Chondrocyte (in vitro differentiated cells): ENCODE measurements around the gene ADAM8. TPM values are rescaled to one million over a fixed set of nuclear protein-coding genes. Genes with fewer than 3 reads are reported as not detected.

Experiments
- DNase-seq: peaks from one replicate; pipeline ENCODE4 v3.0.0; 2021; ENCODE audit warnings: mixed read lengths, low spot score
- H3K27ac Mint-ChIP-seq: one replicate; pipeline ENCODE4 v1.8.0; 2021; ENCODE audit warnings: mild to moderate bottlenecking, moderate library complexity, mixed read lengths; ENCODE audit not compliant: unreplicated experiment
- H3K27me3 Mint-ChIP-seq: 2 replicates; pipeline ENCODE4 v1.8.0; 2021; ENCODE audit warnings: low read depth, mixed read lengths
- H3K36me3 Mint-ChIP-seq: 2 replicates; pipeline ENCODE4 v1.8.0; 2021; ENCODE audit warnings: low read depth, mixed read lengths
- H3K4me1 Mint-ChIP-seq: 2 replicates; pipeline ENCODE4 v1.8.0; 2021; ENCODE audit warnings: low read depth, mild to moderate bottlenecking, mixed read lengths
- H3K4me3 Mint-ChIP-seq: one replicate; pipeline ENCODE4 v1.8.0; 2021; ENCODE audit warnings: mild to moderate bottlenecking, moderate library complexity, mixed read lengths; ENCODE audit not compliant: unreplicated experiment
- H3K9me3 Mint-ChIP-seq: 2 replicates; pipeline ENCODE4 v1.8.0; 2021; ENCODE audit warnings: low read depth, mixed read lengths
- CTCF ChIP-seq: fragments of 200-600 bp; sonication (generic); IDR thresholded peaks from 2 replicates; pipeline ENCODE4 v1.5.0; 2021; ENCODE audit warnings: antibody characterized with exemption, mild to moderate bottlenecking, moderate library complexity
- total RNA-seq: library from RNA; stranded (reverse); gene quantifications from 3 replicates; pipeline ENCODE4 v1.2.1, GENCODE V29; 2021

ADAM8 gene
- total RNA-seq, 1 donor from 2014 or later: 1.3 TPM

DNA sequence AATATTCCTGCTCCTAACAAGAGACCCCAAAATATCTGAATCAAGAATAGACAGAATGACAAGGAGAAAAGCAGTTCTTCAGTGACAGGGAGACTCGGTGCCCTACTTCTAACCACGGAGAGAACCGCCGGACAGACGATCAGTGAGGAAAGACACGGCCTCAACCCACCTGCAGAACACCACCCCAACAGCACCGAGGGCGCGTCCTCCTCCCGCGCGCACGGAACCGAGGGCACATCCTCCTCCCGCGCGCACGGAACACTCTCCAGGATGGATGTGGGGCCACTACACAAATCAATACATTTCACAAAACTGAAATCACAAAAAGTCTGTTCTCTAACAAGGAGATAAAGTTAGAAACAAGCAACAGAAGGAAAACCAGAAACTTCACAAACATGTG is 9.7 kb upstream of the ADAM8 start:
- Mint-ChIP-seq H3K27ac (no peak overlapping the region), H3K4me1 (no peaks in the 10 kb centered on the region), H3K4me3 (no peak overlapping the region), H3K36me3 (peaks cover 55% of the 10 kb centered on the region), H3K9me3 (no peaks in the 10 kb centered on the region), H3K27me3 (no peaks in the 10 kb centered on the region)
- DNase-seq: no peak
- no peak for TF ChIP-seq CTCF

DNA sequence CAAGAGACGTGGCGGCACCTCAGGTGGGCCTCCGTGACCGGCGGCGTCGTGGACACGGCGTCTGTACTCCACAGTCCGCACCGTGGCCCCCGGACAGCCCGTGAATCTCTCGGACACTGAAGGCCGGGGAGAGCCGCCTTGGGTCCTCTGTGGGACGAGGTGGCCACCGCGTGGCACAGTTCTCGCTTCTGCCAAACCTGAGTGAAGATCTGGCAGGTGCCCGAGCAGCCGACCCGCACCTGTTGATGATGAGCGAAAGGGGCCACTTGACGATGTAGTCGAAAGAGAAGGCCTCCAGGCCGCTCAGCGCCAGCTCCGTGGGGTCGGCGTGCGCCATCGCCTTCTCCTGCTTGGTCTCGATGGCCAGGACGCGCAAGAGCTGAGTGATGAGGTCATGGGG is 8.5 kb upstream of the ADAM8 start:
- TF ChIP-seq CTCF: no peak
- Mint-ChIP-seq H3K27ac (no peak overlapping the region), H3K9me3 (no peaks in the 10 kb centered on the region), H3K27me3 (no peaks in the 10 kb centered on the region), H3K36me3 (peaks cover 50% of the 10 kb centered on the region), H3K4me1 (no peaks in the 10 kb centered on the region), H3K4me3 (no peak overlapping the region)
- no peak for DNase-seq

DNA sequence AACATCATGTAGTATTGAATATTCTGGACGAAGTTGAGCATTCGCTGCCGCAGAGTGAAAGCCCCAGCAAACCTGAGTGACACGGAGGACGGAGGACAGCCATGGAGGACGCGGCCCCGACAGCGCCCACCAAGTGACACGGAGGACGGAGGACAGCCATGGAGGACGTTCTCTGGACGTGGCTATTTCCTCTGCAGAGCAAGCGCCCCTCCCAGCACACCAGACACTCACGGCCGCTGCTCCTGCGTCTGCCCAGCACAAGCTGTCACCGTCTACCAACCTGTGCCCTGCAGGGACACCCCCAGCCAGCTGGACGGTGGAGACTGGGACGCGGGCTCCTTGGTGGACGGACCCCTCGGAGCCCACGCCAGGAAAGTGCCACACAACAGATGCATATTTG is 7.3 kb upstream of the ADAM8 start:
- TF ChIP-seq CTCF: no peak
- DNase-seq: no peak
- H3K4me3 Mint-ChIP-seq: no peak overlapping the region
- no peaks in the 10 kb centered on the region for H3K27me3 Mint-ChIP-seq
- no peak overlapping the region for H3K27ac Mint-ChIP-seq
- peaks cover 44% of the 10 kb centered on the region for H3K36me3 Mint-ChIP-seq
- no peaks in the 10 kb centered on the region for H3K4me1 Mint-ChIP-seq
- no peaks in the 10 kb centered on the region for H3K9me3 Mint-ChIP-seq

GRCh38 chr10:133282846-133283390 is 6.2 kb upstream of the ADAM8 start:
- no peak overlapping the region for H3K4me3 Mint-ChIP-seq
- DNase-seq: no peak
- no peak overlapping the region for H3K27ac Mint-ChIP-seq
- H3K27me3 Mint-ChIP-seq: no peaks in the 10 kb centered on the region
- no peaks in the 10 kb centered on the region for H3K9me3 Mint-ChIP-seq
- H3K36me3 Mint-ChIP-seq: peaks cover 41% of the 10 kb centered on the region
- no peak for TF ChIP-seq CTCF
- H3K4me1 Mint-ChIP-seq: peaks cover 2% of the 10 kb centered on the region

DNA sequence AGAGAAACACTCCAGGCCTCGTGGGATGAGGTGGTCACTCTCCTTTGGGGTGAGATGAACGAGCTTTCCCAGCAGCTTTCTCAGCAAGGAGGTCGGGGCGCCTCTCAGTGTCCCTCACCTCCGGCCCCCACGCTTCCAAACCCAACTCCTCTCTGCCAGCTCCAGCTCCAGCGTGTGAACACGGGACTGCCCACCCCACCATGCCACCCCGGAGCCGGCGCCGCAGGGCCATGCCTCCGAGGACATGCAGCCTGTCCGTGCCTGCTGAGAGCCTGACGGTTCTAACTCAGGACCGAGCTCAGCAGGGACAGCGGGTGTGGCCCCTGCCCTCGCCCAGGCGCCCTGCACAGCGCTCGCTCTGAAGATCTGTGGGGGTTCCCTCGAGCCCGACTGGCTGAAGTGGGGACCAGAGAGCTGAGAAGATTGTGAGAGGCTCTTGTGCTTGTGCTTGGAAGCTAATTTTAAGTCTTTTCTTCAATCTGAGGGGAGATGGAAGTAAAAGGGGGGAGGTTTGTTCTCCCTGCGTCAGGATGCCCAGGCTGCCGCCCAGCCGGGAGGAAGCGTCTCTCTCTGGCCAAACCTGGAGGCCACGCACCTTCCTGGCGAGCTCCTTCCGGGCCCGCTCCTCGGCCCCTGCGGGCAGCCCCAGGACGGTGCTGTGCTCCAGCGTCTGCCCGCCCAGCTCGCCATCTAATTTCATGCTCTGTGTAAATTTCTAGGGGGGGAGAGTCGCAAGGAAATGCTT is 5.1 kb upstream of the ADAM8 start:
- H3K9me3 Mint-ChIP-seq: no peaks in the 10 kb centered on the region
- H3K27me3 Mint-ChIP-seq: no peaks in the 10 kb centered on the region
- H3K27ac Mint-ChIP-seq: no peak overlapping the region
- no peak overlapping the region for H3K4me3 Mint-ChIP-seq
- TF ChIP-seq CTCF: no peak
- peaks cover 35% of the 10 kb centered on the region for H3K36me3 Mint-ChIP-seq
- no peak for DNase-seq
- H3K4me1 Mint-ChIP-seq: peaks cover 2% of the 10 kb centered on the region
